Activated CD4-positive, alpha-beta T cell treated with anti-CD3 and anti-CD28 coated beads, Interleukin-2, Interleukin-6, amounts not matched to agents 100 ng/mL and 50 ng/mL, durations not matched to agents 16 hours and 8 hours (primary cell): Measurements from ENCODE around the gene OR10A5.
A peak's percentile ranks its signal among the peaks of the same experiment; 100 is the strongest.
"Not testable (repeated sequence)": the region's sequence is repeated elsewhere in the genome, so short reads cannot be mapped to it uniquely, and the experiment has no call there.

Source experiments
- DNase-seq: peaks from one replicate; pipeline ENCODE4 v3.0.0-alpha.2; 2020

Gene OR10A5

GRCh38 chr11:6845383-6845782, at the start of gene OR10A5:
TSS of gene OR10A5 (plus strand) at chr11:6845683. CDS start at chr11:6845683, 0 bp downstream.
- DNase-seq, result no peak

GRCh38 chr11:6799402-6799801, 46.1 kb upstream of the OR10A5 start, which contains the start of gene OR6A2:
TSS of gene OR6A2 (minus strand) at chr11:6799689. CDS start at chr11:6795708, 3,981 bp downstream.
- no peak for DNase-seq

- not testable (repeated sequence) for DNase-seq
Observed at GRCh38 chr11:6801075-6801474, 44.4 kb upstream of the OR10A5 start.

GRCh38 chr11:6812390-6813005, 33.0 kb upstream of the OR10A5 start:
- peak; percentile 66 for DNase-seq

GRCh38 chr11:6813656-6814055, 31.8 kb upstream of the OR10A5 start:
- no peak for DNase-seq

GRCh38 chr11:6817694-6818093, 27.8 kb upstream of the OR10A5 start:
- DNase-seq, result no peak

- DNase-seq, result no peak
Observed at GRCh38 chr11:6818967-6819366, 26.5 kb upstream of the OR10A5 start.

GRCh38 chr11:6824136-6824823, 21.2 kb upstream of the OR10A5 start:
- DNase-seq, result no peak

- DNase-seq, result no peak
Observed at GRCh38 chr11:6825231-6825744, 20.2 kb upstream of the OR10A5 start.

GRCh38 chr11:6828103-6828502, 17.4 kb upstream of the OR10A5 start:
- no peak for DNase-seq

GRCh38 chr11:6833356-6833755, 12.1 kb upstream of the OR10A5 start:
- no peak for DNase-seq

- DNase-seq, result no peak
Observed at GRCh38 chr11:6834021-6834420, 11.5 kb upstream of the OR10A5 start.

- peak; percentile 20 for DNase-seq
Observed at GRCh38 chr11:6841694-6842093, 3.8 kb upstream of the OR10A5 start.

GRCh38 chr11:6843670-6844069, 1.8 kb upstream of the OR10A5 start:
- DNase-seq, result no peak

- DNase-seq, result no peak
Observed at GRCh38 chr11:6844356-6844755, 1.1 kb upstream of the OR10A5 start.

- no peak for DNase-seq
Observed at GRCh38 chr11:6850526-6850925, 5.0 kb downstream of the OR10A5 start.

GRCh38 chr11:6854801-6855200, 9.3 kb downstream of the OR10A5 start:
- not testable (repeated sequence) for DNase-seq

GRCh38 chr11:6855971-6856541, 10.6 kb downstream of the OR10A5 start:
- no peak for DNase-seq

- peak; percentile 53 for DNase-seq
Observed at GRCh38 chr11:6856871-6857270, 11.4 kb downstream of the OR10A5 start.

- DNase-seq, result no peak
Observed at GRCh38 chr11:6862961-6863360, 17.5 kb downstream of the OR10A5 start, which contains the start of gene OR10A2. TSS of gene OR10A2 (plus strand) at chr11:6863057. CDS start at chr11:6869755, 6,698 bp downstream.

- no peak for DNase-seq
Observed at GRCh38 chr11:6864438-6864837, 19.0 kb downstream of the OR10A5 start.

GRCh38 chr11:6871278-6871677, 25.8 kb downstream of the OR10A5 start:
- no peak for DNase-seq

GRCh38 chr11:6875761-6876160, 30.3 kb downstream of the OR10A5 start:
- no peak for DNase-seq

GRCh38 chr11:6876325-6876724, 30.8 kb downstream of the OR10A5 start, which contains the start of gene OR10A4:
TSS of gene OR10A4 (plus strand) at chr11:6876625. CDS start at chr11:6876648, 23 bp downstream.
- DNase-seq, result no peak
